GM12864 (cell line): ENCODE results near the gene GRM8.

Experiments used
- DNase-seq: peaks from one replicate; pipeline ENCODE4 v3.0.0-alpha.2; 2011; ENCODE audit warnings: low read depth
- H3K4me3 ChIP-seq: 2 replicates; pipeline ENCODE4 v1.5.1; 2011; ENCODE audit warnings: mild to moderate bottlenecking, low read depth, low read length, control low read depth
- CTCF ChIP-seq: IDR thresholded peaks from 2 replicates; pipeline ENCODE4 v1.5.1; 2011; ENCODE audit warnings: low read depth, mild to moderate bottlenecking, moderate library complexity, low read length, control low read depth, inconsistent platforms; ENCODE audit errors: missing control alignments

Gene GRM8

GRCh38 chr7:127047521-127047920, 205.2 kb downstream of the GRM8 start:
- DNase-seq = no peak
- no peak for TF ChIP-seq CTCF
- no peak overlapping the region for H3K4me3 ChIP-seq

DNA sequence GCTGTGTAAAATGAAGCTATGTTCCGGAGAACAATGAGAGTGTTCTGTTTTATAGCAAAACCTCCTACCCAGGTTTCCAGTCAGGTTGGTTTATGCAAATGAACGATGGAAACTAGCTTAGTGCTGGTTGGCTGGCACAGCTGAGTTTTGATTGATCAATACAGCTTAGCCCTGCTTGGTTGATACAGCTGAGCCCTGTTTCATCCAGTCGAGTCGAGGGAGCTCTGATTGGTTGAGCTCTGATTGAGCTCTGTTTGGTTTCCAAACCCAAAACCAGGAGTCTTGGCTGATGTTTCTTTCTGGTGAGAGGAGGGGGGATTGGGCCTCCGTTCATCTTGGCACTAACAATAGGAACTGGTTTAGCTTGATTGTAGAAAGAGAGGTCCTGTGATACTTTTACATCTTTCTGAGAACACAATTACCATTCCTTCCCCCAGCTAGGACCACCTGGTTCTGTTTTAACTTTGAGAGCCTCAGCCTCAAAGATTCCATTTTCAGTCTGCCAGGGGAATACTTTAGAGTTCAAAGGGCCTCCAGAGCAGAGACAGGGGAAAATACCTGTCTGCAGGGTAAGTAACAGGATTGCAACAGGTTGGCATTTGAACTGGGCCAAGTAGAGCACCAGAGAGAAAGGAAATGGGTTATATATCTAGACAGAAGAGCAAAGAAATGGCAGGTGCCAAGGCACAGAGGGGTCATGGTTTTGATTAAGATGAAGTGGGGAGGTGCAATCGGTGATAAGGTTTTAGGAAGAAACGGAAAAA, 210.9 kb downstream of the GRM8 start:
- H3K4me3 ChIP-seq = no peak overlapping the region
- no peak for DNase-seq
- no peak for TF ChIP-seq CTCF

DNA sequence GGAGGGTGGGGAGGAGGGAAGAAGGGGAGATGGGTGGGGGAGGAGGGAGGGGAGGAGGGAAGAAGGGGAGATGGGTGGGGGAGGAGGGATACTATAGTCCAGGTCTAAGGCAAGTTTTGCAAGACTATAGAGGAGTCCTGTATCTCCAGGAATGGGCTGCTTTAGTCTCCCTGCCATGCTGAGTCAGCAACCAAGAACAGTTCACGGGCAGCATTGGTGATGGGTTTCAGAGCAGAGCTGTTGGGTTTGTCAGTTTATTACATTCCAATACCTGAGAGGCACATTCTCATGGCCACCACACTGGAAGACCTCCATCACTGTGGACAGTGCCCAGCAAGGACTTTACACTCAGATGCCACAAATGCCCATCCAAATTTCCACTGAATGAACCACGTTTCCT, 212.7 kb downstream of the GRM8 start:
- TF ChIP-seq CTCF = no peak
- H3K4me3 ChIP-seq = no peak overlapping the region
- no peak for DNase-seq

GRCh38 chr7:127039541-127039940, 213.2 kb downstream of the GRM8 start:
- TF ChIP-seq CTCF = no peak
- no peak overlapping the region for H3K4me3 ChIP-seq
- no peak for DNase-seq

GRCh38 chr7:127035203-127035849, 217.4 kb downstream of the GRM8 start:
- no peak overlapping the region for H3K4me3 ChIP-seq
- no peak for DNase-seq
- no peak for TF ChIP-seq CTCF

GRCh38 chr7:127034186-127034806, 218.4 kb downstream of the GRM8 start:
- no peak for TF ChIP-seq CTCF
- H3K4me3 ChIP-seq = no peak overlapping the region
- no peak for DNase-seq
